Adrenal gland (tissue), 12 donors: ENCODE data around the gene TYRO3. TPM values are rescaled to one million over a fixed set of nuclear protein-coding genes. Genes with fewer than 3 reads are reported as not detected.
A peak's percentile ranks its signal among the peaks of the same experiment; 100 is the strongest.

ENCODE experiments used
- DNase-seq, 7 donors: peaks; one replicate each; pipeline ENCODE4 v3.0.0-alpha.2; 2019 to 2020
- H3K27ac ChIP-seq, 5 donors: fragments of 200-600 bp; sonication (generic) in 4 of 5; 1 replicate in 3 of 5; 2 replicates in 2 of 5; pipeline versions ENCODE4 v1.5.1 to v1.8.0; 2016 to 2020; ENCODE audit warnings: mild to moderate bottlenecking in 1 of 5
- H3K27me3 ChIP-seq: fragments of 200-600 bp; 2 replicates; pipeline ENCODE4 v1.8.0; 2021
- H3K36me3 ChIP-seq, 2 donors: fragments of 200-600 bp; replicated peaks in 1 of 2; 1 replicate in 1 of 2; 2 replicates in 1 of 2; pipeline versions ENCODE4 v1.5.1 to v1.8.0; 2018 to 2022
- H3K4me1 ChIP-seq, 2 donors: fragments of 200-600 bp; replicated peaks in 1 of 2; 1 replicate in 1 of 2; 2 replicates in 1 of 2; pipeline versions ENCODE4 v1.5.1 to v1.8.0; 2018 to 2021
- H3K4me3 ChIP-seq, 4 donors: fragments of 200-600 bp; sonication (generic) in 3 of 4; one replicate each; pipeline ENCODE4 v1.5.1; 2016 to 2018
- H3K9me3 ChIP-seq, 3 donors: fragments of 200-600 bp; sonication (generic) in 1 of 3; replicated peaks in 1 of 3; 1 replicate in 2 of 3; 2 replicates in 1 of 3; pipeline versions ENCODE4 v1.5.1 to v1.8.0; 2016 to 2021
- POLR2A ChIP-seq, 2 donors: fragments of 450-650 bp; IDR thresholded peaks; one replicate each; pipeline ENCODE4 v1.6.1; 2017; ENCODE audit warnings: antibody characterized with exemption in 2 of 2, mild to moderate bottlenecking in 2 of 2, moderate library complexity in 1 of 2
- WGBS, 4 donors: extraction: QIAGEN DNeasy Blood & Tissue Kit in 2 of 4; methylation state at CpG; one replicate each; pipeline versions ENCODE4 v1.1.5 to v1.1.7; 2013 to 2017; 5-methylcytosine and 5-hydroxymethylcytosine counted together
- intact Hi-C, 2 donors: fragments of 100-400 bp; cut with DNase I; formaldehyde crosslinking; loops; one replicate each; pipeline versions ENCODE4 v1.14.1 to v1.15.0; 2022 to 2023
- polyA plus RNA-seq, 3 donors: library from polyadenylated mRNA; stranded (reverse); fragments of 200-250 nt in 2 of 3; fragments of 350-450 nt in 1 of 3; fragmentation: Illumina TruSeq in 1 of 3; extraction: RNeasy Lipid Tissue Mini Kit (QIAGEN cat#74804) in 1 of 3; gene quantifications; one replicate each; pipeline ENCODE4 v1.2.3, GENCODE V29; 2013 to 2014
- total RNA-seq, 9 donors: library from RNA; depleted of rRNA in 4 of 9; stranded (reverse); fragments of >200 nt in 4 of 9; fragments of 120-200 nt in 1 of 9; fragmentation: NEBNext Ultra II Directional in 1 of 9; extraction: Animal tissue kit (Norgen Biotek cat#: 25700) in 1 of 9; gene quantifications; one replicate each; pipeline versions ENCODE4 v1.1.0 to v1.2.4, GENCODE V29; 2013 to 2023
- TF ChIP-seq, protein P1 (sequence below), 6 experiments: fragments of 450-650 bp in 4 of 6; fragments of 200-600 bp in 2 of 6; sonication (generic) in 1 of 6; IDR thresholded peaks; 1 replicate in 5 of 6; 2 replicates in 1 of 6; pipeline versions ENCODE4 v1.5.1 to v1.8.0; 2016 to 2021; ENCODE audit warnings: antibody characterized with exemption in 6 of 6, mild to moderate bottlenecking in 2 of 6, moderate library complexity in 1 of 6
- donor health status: healthy with polysubstance abuse.
- donor health status: Bipolar disorder and iron deficiency.
- donor health status: DM: yes; HTN: yes; CAD: no.
- donor health status: DM: no; HTN: no; CAD: no.
- donor health status: DM: no; HTN: no; CAD: no.
- donor health status: DM: yes; HTN: yes; CAD: no.

Gene TYRO3
- total and polyA plus RNA-seq, 12 donors, result 8.8 to 44.6 (median 16.9) TPM

DNA sequence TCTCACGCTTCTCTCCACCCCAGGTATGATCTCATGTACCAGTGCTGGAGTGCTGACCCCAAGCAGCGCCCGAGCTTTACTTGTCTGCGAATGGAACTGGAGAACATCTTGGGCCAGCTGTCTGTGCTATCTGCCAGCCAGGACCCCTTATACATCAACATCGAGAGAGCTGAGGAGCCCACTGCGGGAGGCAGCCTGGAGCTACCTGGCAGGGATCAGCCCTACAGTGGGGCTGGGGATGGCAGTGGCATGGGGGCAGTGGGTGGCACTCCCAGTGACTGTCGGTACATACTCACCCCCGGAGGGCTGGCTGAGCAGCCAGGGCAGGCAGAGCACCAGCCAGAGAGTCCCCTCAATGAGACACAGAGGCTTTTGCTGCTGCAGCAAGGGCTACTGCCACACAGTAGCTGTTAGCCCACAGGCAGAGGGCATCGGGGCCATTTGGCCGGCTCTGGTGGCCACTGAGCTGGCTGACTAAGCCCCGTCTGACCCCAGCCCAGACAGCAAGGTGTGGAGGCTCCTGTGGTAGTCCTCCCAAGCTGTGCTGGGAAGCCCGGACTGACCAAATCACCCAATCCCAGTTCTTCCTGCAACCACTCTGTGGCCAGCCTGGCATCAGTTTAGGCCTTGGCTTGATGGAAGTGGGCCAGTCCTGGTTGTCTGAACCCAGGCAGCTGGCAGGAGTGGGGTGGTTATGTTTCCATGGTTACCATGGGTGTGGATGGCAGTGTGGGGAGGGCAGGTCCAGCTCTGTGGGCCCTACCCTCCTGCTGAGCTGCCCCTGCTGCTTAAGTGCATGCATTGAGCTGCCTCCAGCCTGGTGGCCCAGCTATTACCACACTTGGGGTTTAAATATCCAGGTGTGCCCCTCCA, 19.1 kb downstream of the TYRO3 start:
- no peak for DNase-seq

DNA sequence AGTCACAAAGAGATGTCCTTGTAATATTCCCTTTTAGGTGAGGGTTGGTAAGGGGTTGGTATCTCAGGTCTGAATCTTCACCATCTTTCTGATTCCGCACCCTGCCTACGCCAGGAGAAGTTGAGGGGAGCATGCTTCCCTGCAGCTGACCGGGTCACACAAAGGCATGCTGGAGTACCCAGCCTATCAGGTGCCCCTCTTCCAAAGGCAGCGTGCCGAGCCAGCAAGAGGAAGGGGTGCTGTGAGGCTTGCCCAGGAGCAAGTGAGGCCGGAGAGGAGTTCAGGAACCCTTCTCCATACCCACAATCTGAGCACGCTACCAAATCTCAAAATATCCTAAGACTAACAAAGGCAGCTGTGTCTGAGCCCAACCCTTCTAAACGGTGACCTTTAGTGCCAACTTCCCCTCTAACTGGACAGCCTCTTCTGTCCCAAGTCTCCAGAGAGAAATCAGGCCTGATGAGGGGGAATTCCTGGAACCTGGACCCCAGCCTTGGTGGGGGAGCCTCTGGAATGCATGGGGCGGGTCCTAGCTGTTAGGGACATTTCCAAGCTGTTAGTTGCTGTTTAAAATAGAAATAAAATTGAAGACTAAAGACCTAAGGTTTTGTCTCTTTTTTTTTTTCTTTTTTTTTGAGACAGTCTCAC, 19.8 kb downstream of the TYRO3 start:
- no peaks in the 10 kb centered on the region for H3K9me3 ChIP-seq
- intact Hi-C loops, result no loop called here
- no peaks in the 10 kb centered on the region for H3K27me3 ChIP-seq
- no peak overlapping the region for H3K4me3 ChIP-seq
- TF ChIP-seq POLR2A (IDR thresholded peaks at IDR 0.05), result no peak
- TF ChIP-seq, protein P1, sequence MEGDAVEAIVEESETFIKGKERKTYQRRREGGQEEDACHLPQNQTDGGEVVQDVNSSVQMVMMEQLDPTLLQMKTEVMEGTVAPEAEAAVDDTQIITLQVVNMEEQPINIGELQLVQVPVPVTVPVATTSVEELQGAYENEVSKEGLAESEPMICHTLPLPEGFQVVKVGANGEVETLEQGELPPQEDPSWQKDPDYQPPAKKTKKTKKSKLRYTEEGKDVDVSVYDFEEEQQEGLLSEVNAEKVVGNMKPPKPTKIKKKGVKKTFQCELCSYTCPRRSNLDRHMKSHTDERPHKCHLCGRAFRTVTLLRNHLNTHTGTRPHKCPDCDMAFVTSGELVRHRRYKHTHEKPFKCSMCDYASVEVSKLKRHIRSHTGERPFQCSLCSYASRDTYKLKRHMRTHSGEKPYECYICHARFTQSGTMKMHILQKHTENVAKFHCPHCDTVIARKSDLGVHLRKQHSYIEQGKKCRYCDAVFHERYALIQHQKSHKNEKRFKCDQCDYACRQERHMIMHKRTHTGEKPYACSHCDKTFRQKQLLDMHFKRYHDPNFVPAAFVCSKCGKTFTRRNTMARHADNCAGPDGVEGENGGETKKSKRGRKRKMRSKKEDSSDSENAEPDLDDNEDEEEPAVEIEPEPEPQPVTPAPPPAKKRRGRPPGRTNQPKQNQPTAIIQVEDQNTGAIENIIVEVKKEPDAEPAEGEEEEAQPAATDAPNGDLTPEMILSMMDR (IDR thresholded peaks at IDR 0.05), result no peak
- DNase-seq, result no peak
- H3K4me1 ChIP-seq, result peaks cover 0 to 3% of the 10 kb centered on the region in 2 donors
- H3K36me3 ChIP-seq, result no peaks in the 10 kb centered on the region
- peak overlapping the region in 1 of 5 donors; percentile 16 for H3K27ac ChIP-seq
- WGBS, 4 donors, result 79 to 91% (median 83%) methylated on average over 7 to 9 of the region's 9 CpGs

More for the DNA sequence above, 19.1 kb downstream of the TYRO3 start:
- TF ChIP-seq, protein P1 (IDR thresholded peaks at IDR 0.05), result no peak
- TF ChIP-seq POLR2A (IDR thresholded peaks at IDR 0.05), result no peak
- Histone ChIP-seq H3K27me3 (no peaks in the 10 kb centered on the region), H3K4me1 (peaks cover 0 to 3% of the 10 kb centered on the region in 2 donors), H3K9me3 (no peaks in the 10 kb centered on the region), H3K36me3 (no peaks in the 10 kb centered on the region), H3K27ac (peak overlapping the region in 1 of 5 donors; percentile 16), H3K4me3 (no peak overlapping the region)
- intact Hi-C loops, result no loop called here
- 91 to 93% (median 93%) methylated on average over 10 to 12 of the region's 12 CpGs for WGBS, 4 donors

GRCh38 chr15:41581110-41581509, 22.1 kb downstream of the TYRO3 start:
- H3K9me3 ChIP-seq, result no peaks in the 10 kb centered on the region
- TF ChIP-seq, protein P1 (IDR thresholded peaks at IDR 0.05), result no peak
- TF ChIP-seq POLR2A (IDR thresholded peaks at IDR 0.05), result no peak
- H3K27ac ChIP-seq, result no peak overlapping the region
- H3K27me3 ChIP-seq, result no peaks in the 10 kb centered on the region
- DNase-seq, result no peak
- H3K36me3 ChIP-seq, result no peaks in the 10 kb centered on the region
- H3K4me1 ChIP-seq, result peaks cover 0 to 18% of the 10 kb centered on the region in 2 donors
- intact Hi-C loops, result no loop called here
- 75 to 83% (median 79%) methylated on average over 2 of the region's 2 CpGs for WGBS, 4 donors
- no peak overlapping the region for H3K4me3 ChIP-seq

DNA sequence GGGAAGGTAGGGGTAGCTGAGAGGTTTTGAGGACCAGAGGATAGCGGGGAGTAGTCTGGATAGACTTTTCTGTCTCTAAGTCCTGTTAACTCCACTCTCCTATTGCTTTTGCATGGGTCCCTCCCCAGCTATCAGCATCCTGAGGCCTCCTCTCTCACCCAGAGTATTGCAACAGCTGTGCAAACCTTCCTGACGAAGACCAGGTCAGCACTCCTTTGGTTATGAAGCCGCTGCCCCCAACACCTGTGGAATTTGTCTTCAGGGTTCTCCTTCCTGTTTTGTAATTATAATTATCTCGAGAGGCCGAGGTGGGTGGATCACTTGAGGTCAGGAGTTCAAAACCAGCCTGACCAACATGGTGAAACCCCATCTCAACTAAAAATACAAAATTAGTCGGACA, 24.8 kb downstream of the TYRO3 start:
- no peak overlapping the region for H3K27ac ChIP-seq
- no peaks in the 10 kb centered on the region for H3K27me3 ChIP-seq
- TF ChIP-seq, protein P1 (IDR thresholded peaks at IDR 0.05), result no peak
- no peak for TF ChIP-seq POLR2A (IDR thresholded peaks at IDR 0.05)
- intact Hi-C loops, result no loop called here
- no peak for DNase-seq
- no peak overlapping the region for H3K4me3 ChIP-seq
- no peaks in the 10 kb centered on the region for H3K9me3 ChIP-seq
- peaks cover 0 to 18% of the 10 kb centered on the region in 2 donors for H3K4me1 ChIP-seq
- no peaks in the 10 kb centered on the region for H3K36me3 ChIP-seq
- 80 to 94% (median 87%) methylated on average over 5 to 6 of the region's 6 CpGs for WGBS, 4 donors
